ENCODE measurements around the gene PDE10A. TPM values are rescaled to one million over a fixed set of nuclear protein-coding genes. Genes with fewer than 3 reads are reported as not detected.
"Not testable (repeated sequence)": the region's sequence is repeated elsewhere in the genome, so short reads cannot be mapped to it uniquely, and the experiment has no call there.

Gene PDE10A
- total RNA-seq, 4 donors from 2014 or later, result 3.5 to 10.0 (median 6.2) TPM

DNA sequence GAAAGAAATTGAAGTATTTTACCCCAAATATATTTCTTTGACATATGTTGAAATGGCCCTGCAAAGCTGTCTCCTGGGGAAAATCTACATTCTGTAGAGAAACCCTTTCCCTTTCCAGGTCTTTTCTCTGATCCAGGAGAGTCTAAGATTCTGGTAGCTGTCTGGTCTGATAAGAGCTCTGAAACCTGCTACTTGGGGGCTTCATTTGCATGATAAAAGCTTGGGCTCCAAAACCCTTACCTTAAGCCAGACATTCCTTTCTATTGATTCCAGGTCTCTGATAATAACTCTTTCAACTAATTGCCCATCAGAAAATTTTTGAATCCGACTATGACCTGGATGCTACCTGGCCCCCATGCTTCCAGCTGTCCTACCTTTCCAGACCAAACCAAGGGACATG is 184.5 kb downstream of the PDE10A start:
- Histone ChIP-seq H3K27me3 (no peaks in the 10 kb centered on the region), H3K27ac (no peak overlapping the region), H3K36me3 (no peaks in the 10 kb centered on the region), H3K9me3 (no peaks in the 10 kb centered on the region), H3K4me1 (no peaks in the 10 kb centered on the region), H3K4me3 (no peak overlapping the region)
- DNase-seq (ENCODE audit: low spot score in 2 of 2), result no peak
- WGBS, 2 donors, result 100% methylated on average over 1 of the region's 1 CpG
- TF ChIP-seq POLR2A (IDR thresholded peaks at IDR 0.05) (no peak), EP300 (IDR thresholded peaks at IDR 0.05) (no peak), CTCF (IDR thresholded peaks at IDR 0.05) (no peak)

DNA sequence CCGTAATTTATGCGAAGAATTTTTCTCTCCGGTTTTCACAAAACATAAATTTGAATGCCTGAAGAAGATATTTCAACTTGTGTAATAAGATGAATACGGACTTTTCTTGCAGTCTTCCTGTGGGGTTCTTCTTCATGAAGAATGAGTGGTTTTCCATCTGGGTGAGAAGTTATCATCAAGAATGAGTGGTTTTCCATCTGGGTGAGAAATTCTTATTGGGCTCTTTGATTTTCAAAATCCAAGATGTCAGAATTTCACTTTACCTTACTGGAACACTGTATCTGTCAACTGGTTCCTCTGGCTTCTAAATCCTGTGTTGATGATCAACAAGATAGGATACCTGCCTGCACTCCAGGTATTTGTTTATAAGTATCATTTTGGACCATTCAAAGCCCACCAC is 193.6 kb downstream of the PDE10A start:
- Histone ChIP-seq H3K27me3 (no peaks in the 10 kb centered on the region), H3K4me1 (no peaks in the 10 kb centered on the region), H3K36me3 (no peaks in the 10 kb centered on the region), H3K27ac (no peak overlapping the region), H3K9me3 (no peaks in the 10 kb centered on the region), H3K4me3 (no peak overlapping the region)
- 85 to 89% methylated on average over 4 of the region's 4 CpGs for WGBS, 2 donors
- no peak for DNase-seq (ENCODE audit: low spot score in 2 of 2)
- TF ChIP-seq CTCF (IDR thresholded peaks at IDR 0.05), result no peak
- TF ChIP-seq POLR2A (IDR thresholded peaks at IDR 0.05), result no peak
- TF ChIP-seq EP300 (IDR thresholded peaks at IDR 0.05), result no peak

- no peak for DNase-seq (ENCODE audit: low spot score in 2 of 2)
- WGBS, 2 donors, result 74 to 80% methylated on average over 9 of the region's 9 CpGs
- Histone ChIP-seq H3K4me1 (no peaks in the 10 kb centered on the region), H3K27ac (no peak overlapping the region), H3K9me3 (peaks cover 0 to 6% (median 1%) of the 10 kb centered on the region in 4 donors), H3K4me3 (no peak overlapping the region), H3K27me3 (no peaks in the 10 kb centered on the region), H3K36me3 (no peaks in the 10 kb centered on the region)
- TF ChIP-seq CTCF (IDR thresholded peaks at IDR 0.05) (no peak), POLR2A (IDR thresholded peaks at IDR 0.05) (no peak), EP300 (IDR thresholded peaks at IDR 0.05) (no peak)
Measured at GRCh38 chr6:165468340-165469235, 194.5 kb downstream of the PDE10A start.

DNA sequence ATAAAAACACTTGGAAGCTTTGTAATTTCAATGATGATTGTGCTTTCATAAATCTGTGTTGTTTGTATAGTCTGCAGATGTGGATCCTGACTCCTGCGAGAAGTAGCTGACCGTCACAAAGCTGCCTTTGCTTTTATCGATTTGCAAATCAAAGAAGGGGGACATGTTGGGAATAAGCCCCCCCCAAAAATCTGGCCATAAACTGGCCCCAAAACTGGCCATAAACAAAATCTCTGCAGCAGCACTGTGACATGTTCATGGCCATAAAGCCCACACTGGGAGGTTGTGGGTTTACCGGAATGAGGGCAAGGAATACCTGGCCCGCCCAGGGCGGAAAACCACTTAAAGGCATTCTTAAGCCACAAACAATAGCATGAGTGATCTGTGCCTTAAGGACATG is 199.5 kb downstream of the PDE10A start:
- H3K4me1 ChIP-seq; H3K27me3 ChIP-seq; DNase-seq (ENCODE audit: low spot score in 2 of 2); H3K4me3 ChIP-seq; H3K27ac ChIP-seq; H3K36me3 ChIP-seq: not testable (repeated sequence)
- H3K9me3 ChIP-seq, result peaks cover 0 to 11% (median 3%) of the 10 kb centered on the region in 4 donors
- WGBS, 2 donors, result 94 to 95% methylated on average over 6 of the region's 6 CpGs

DNA sequence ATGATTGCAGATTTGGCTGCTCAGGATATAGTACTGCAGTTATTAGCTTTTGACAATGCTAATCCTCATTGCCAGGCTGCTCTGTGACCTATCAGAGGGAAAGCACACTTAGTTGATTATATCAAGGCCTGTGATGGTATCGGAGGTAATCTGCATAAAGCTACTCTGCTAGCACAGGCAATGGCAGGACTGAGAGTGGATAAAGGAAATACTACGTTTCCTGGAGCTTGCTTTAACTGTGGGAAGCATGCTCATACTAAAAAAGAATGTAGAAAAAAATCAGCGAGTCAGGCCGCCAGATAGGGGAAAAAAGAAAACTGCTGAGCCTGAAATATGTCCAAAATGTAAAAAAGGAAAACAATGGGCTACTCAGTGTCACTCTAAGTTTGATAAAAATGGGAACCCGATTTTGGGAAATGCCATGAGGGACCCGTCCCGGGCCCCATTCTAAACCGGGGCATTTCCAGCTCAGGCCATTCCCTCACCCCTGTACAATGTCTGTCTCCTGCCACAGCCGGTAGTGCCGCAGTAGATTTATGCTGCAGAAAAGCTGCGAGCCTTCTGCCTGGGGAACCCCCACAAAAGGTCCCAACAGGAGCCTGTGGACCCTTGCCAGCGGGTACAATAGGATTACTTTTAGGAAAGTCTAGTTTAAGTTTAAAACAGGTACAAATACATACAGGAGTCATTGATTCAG is 203.3 kb downstream of the PDE10A start:
- not testable (repeated sequence) for H3K36me3 ChIP-seq; H3K4me1 ChIP-seq; H3K27ac ChIP-seq; H3K4me3 ChIP-seq; H3K27me3 ChIP-seq; DNase-seq (ENCODE audit: low spot score in 2 of 2)
- 15 to 16% methylated on average over 12 of the region's 12 CpGs for WGBS, 2 donors
- H3K9me3 ChIP-seq, result peaks cover 0 to 11% (median 3%) of the 10 kb centered on the region in 4 donors

DNA sequence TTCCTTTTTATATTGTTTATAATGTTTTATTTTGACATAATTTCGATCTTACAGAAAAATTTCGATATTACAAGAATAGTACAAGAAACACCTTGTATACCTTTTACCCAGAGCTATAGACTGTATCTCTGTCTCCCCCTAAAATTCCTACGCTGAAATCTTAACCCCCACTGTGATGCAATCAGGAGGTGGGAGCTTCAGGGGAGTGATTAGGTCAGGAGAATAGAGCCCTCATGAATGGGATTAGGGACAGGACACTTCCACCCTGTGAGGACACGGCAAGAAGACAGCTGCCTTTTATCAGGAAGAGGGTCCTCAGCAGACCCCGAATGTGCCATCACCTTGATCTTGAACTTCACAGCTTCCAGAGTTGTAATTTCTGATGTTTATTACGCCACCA is 204.9 kb downstream of the PDE10A start:
- Histone ChIP-seq H3K4me1 (no peaks in the 10 kb centered on the region), H3K27me3 (no peaks in the 10 kb centered on the region), H3K4me3 (no peak overlapping the region), H3K27ac (no peak overlapping the region), H3K9me3 (no peaks in the 10 kb centered on the region), H3K36me3 (no peaks in the 10 kb centered on the region)
- TF ChIP-seq CTCF (IDR thresholded peaks at IDR 0.05) (no peak), EP300 (IDR thresholded peaks at IDR 0.05) (no peak), POLR2A (IDR thresholded peaks at IDR 0.05) (no peak)
- no peak for DNase-seq (ENCODE audit: low spot score in 2 of 2)
- WGBS, 2 donors, result 81 to 86% methylated on average over 6 of the region's 6 CpGs

All from tibial nerve (tissue), 4 donors.